Medulla oblongata (tissue), 1 donor: ENCODE data around the gene CKLF.
"Not testable (repeated sequence)": the region's sequence is repeated elsewhere in the genome, so short reads cannot be mapped to it uniquely, and the experiment has no call there.

ENCODE experiments used
- DNase-seq: peaks from one replicate; pipeline ENCODE4 v3.0.0-alpha.2; 2015; ENCODE audit errors: extremely low spot score

The CKLF gene

DNA sequence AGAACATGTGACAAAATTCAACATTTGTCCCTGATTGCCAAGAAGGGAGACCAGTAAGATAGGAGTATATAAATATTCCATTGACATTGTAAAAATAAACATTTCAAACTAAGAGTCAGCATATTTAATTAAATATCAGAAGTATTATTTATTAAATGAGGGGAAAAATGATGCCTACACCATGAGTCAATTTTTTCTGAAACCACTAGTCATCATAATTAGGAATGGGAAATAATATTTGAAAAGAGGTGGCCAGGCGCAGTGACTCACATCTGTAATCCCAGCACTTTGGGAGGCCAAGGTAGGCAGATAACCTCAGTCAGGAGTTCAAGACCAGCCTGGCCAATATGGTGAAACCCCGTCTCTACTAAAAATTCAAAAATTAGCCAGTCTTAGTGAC is 16.0 kb downstream of the CKLF start:
- no peak for DNase-seq

DNA sequence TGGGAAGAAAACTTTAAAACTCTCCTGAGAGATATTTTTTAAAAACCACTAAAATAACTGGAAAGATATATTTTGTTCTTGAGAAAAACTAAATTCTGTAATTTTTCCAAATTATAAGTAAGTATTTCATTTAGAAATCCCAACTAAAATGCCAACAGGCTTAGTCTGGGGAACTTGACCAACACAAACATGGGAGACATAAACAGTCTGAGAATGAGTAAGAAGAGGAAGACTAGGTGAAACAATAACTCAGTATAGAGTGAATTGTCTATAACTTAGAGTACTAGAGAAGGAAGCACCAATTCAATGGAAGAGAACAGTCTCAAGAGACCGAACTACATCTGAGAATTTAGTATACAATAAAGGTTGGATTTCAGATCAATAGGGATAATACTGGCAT is 16.8 kb downstream of the CKLF start:
- no peak for DNase-seq

DNA sequence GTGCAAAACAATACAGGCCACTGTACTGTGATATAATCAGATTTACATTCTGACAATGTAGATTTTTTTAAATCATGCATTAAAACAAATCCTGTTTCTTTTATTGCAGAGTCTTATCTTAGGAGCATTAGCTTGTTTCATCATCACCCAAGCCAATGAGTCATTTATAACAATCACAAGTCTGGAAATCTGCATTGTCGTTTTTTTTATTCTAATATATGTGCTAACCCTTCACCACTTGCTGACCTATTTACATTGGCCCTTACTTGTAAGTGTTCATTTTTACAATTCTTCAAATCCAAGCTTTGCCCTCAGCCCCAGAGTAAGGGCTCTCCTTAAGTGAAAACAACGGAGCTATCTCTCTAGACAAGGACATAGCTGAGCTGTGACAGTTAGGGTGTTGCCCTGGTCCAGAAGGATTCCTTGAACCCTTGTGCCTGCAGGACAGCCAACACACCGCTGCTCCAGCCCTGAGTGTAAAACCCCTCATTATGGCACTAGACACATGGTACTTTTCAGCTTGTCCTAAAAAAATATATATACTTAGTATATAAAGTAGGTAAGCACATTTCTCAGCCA is 17.5 kb downstream of the CKLF start:
- no peak for DNase-seq

DNA sequence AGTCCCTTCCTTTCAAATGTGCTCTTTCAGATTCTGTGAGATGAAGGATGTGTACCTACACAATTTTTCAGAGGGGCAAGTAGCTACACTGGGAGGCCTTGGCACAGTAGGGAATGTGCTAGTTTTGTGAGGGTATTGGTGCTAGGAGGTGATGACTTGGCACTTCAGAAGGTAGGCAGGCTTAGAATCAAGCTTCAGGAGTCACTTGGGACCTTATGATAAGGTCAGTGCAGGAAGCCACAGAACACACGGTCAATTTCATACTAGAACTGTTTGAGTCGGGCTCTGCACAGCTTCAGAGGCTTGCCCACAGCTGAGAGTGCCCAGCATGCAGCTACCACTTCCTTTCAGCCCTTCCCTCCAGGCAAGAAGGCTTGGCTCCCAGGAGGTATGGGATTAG is 20.0 kb downstream of the CKLF start:
- DNase-seq: no peak

DNA sequence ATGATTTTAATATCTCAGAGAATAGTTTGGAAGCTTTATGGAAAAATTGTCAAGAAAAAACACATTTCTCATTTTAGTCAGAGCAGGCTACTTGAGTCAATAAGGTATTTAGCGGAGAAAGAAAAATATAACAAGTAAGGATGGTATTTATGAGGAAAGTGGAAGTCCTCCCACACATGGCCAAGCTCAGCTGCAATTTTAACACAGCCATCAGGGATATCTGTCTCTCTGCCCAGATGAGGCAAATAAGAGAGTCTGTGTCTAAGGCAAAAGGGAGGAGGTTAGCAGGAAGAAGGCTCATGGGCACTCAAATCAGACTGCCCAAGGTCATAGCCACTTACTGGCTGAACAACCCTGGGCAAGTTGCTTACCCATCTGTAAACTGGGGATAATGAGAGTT is 21.7 kb downstream of the CKLF start:
- no peak for DNase-seq

- DNase-seq: no peak
Observed at GRCh38 chr16:66574531-66574930, 22.2 kb downstream of the CKLF start.

DNA sequence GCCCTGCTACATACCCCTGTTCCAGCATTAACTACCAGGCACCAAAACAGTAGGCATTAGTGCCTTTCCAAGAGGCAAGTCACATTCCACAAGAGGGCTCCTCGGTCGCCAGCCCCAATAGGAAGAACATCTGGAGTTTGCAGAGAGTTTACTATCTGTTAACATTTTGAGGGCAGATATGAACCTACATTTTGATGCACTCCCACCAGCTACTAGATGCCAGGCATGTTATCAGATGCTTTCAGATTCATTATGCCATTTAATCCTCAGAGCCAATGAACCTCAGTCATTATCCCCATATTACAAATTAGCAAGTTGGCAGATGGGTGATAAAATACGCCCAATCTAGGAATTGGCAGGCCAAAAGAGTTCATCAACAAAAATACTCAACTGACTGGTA is 22.7 kb downstream of the CKLF start:
- DNase-seq: no peak

- DNase-seq: no peak
Observed at GRCh38 chr16:66576296-66576695, 23.9 kb downstream of the CKLF start.

DNA sequence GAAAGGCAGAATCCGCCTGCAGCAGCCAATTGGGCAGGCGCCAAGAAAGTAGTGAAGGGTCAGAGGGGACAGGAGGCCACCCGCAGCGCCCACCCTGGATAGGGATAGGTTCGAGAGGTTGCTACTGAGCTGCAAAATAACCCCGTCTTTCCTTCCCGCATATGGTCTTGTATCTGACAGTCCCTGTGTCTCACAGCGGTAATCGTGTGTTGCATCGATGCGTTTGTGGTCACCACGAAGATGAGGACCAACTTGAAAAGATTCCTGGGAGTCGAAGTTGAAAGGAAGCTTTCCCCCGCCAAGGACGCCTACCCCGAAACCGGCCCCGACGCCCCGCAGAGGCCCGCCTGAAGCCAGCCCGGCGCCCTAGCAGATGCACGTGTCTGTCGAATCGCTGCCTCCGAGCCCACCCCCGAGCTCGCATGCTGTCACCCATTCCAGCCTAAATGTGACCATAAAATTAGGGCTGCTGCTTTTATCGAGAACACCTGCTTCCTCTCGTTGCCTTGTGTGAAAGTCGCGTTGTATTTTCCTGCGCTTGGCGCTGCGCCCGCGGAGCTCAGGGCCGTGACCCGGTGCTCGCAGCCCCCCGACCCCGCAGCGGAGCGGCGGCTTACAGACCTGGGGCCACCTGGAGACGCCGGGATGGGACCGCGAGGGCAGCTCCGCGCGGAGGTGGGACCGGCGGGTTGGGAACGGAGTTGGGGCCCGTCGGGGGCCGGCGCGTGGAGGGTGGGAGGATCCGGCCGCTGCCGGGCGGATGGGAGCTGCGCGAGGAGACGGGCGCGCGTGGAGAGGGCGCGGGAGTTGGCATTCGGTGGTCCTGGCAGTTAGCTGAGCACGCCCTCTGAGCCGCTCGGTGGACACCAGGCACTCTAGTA is 26.5 kb downstream of the CKLF start, which contains the start of gene CMTM2:
CMTM2 (plus strand) TSS at position 813 of the 881 bp plus-strand sequence. CDS start 145 bp downstream, outside the sequence.
- no peak for DNase-seq

DNA sequence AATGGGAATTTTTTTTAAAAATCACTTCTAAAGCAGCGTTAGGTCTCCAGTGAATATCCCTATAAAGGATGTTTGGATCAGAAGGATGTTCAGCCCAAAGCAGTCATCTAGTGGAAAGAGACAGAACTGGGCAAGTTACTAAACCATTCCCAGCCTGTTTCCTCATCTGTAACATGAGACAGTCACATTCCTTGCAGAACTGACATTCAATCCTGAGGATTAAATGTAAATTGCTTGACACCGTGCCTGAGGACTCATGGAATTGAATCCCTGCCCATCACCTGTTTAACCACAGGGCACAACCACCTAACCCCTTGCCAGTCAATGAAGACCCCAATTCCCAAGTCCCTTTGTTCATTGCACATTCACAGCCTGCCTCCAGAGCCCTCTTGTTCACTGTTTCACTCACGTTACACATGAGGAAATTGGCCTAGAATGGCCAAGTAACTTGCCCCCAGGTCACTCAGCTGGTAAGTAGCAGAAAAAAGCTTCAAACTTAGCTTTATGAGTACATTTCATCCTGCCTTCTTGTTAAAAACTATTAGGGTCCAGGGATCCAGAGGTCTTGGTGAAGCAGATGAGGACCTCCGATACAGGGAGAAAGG is 28.3 kb downstream of the CKLF start:
- no peak for DNase-seq

DNA sequence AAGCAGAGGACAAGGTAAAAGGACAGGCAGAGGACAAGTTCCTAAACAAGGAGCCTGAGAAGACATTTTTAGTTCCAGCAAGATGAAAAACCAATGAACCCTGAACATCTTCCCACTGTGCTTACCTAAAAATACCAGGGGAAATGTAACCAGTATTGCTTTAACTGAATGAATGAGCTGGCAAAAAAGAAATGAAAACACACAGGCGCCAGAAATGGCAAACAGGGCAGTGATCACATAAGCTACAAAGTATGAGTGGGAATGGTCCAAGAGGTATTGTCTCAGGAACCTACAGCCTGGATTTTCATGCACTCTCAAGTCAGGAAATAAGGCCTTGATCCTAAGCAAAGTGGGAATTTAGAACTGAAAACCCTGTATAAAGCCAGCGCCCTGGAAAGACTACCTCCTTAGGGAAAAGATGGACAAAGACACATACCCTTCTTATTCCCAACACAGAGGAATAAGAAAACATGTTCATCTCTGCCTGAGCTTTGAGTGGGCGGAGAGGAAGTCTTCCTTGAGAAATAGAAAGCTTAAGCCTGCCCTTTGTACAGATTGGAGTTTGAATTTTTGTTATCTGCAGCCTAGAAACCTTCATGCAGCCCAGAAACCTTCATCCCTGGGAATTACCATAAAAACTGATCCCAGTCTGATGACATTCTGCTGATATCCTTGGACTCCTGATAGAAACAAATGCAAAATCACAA is 29.0 kb downstream of the CKLF start:
- DNase-seq: no peak

GRCh38 chr16:66585481-66586239 is 33.3 kb downstream of the CKLF start:
- peak; percentile 58 for DNase-seq

DNA sequence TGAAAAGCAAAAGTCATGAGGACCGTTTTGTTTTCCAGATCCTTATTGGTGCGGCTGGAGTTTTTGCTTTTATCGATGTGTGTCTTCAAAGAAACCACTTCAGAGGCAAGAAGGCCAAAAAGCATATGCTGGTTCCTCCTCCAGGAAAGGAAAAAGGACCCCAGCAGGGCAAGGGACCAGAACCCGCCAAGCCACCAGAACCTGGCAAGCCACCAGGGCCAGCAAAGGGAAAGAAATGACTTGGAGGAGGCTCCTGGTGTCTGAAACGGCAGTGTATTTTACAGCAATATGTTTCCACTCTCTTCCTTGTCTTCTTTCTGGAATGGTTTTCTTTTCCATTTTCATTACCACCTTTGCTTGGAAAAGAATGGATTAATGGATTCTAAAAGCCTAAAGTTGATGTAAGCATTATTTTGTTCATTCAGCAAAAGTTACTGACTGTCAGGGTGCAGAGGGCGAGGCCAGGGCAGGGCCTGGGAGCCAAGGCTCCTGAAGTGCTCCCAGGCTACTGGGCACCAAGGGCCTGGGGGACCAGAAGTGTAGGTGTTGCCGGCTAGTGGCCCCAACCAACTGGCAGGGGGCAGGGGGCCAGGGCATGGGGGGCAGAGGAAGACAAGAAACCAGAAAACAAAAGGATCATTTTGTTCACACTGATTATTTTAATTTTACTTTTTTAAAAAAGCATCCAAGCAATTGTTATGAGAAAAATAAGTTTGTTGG is 35.7 kb downstream of the CKLF start:
- DNase-seq: peak; percentile 19

- peak; percentile 77 for DNase-seq
Observed at GRCh38 chr16:66588981-66589713, 36.8 kb downstream of the CKLF start.

GRCh38 chr16:66590322-66590721 is 37.9 kb downstream of the CKLF start:
- peak; percentile 26 for DNase-seq

DNA sequence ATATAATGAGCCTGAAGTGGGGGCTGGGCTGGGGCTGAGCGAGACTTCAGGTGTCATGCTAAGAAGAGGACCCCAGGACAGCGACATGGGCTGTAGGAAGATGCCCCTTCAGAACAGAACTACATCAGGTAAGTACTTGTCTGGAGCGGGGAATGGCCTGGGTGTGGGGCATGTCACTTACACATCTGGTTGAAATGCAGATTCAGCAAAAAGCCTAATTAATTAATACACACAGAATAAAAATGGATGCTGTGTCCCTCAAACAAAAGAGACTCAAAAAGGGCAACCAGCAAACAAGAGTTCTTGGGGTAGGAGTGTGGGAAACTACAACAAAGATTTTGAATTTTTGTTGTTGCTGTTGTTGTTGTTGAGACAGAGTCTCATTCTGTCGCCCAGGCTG is 38.6 kb downstream of the CKLF start:
- no peak for DNase-seq

- no peak for DNase-seq
Observed at GRCh38 chr16:66592241-66592640, 39.9 kb downstream of the CKLF start.

- DNase-seq: no peak
Observed at GRCh38 chr16:66592814-66593213, 40.4 kb downstream of the CKLF start.

- peak; percentile 33 for DNase-seq
Observed at GRCh38 chr16:66594739-66595138, 42.4 kb downstream of the CKLF start.

DNA sequence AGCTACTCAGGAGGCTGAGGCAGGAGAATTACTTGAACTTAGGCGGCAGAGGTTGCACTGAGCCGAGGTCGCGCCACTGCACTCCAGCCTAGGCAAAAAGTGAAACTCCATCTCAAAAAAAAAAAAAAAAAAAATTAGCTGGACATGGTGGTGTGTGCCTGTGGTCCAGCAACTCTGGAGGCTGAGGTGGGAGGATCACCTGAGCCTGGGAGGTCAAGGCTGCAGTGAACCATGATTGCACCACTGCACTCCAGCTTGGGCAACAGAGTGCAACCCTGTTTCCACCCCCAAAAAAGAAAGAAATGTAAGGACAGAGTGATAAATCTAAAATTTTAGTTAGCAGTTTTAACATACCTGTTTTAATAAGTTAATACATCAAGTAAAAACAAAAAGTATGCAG is 44.2 kb downstream of the CKLF start:
- not testable (repeated sequence) for DNase-seq
